Naive thymus-derived CD8-positive, alpha-beta T cell (primary cell): ENCODE results near the gene LCLAT1. TPM values are rescaled to one million over a fixed set of nuclear protein-coding genes. Genes with fewer than 3 reads are reported as not detected.

Source experiments
- ATAC-seq, 2 donors: fragments of 150-1000 bp; cut with Tn5 transposase in 1 of 2; sonication (Bioruptor Pico), chemical (Tn5 transposase) in 1 of 2; 1 replicate in 1 of 2; 2 replicates in 1 of 2; pipeline ENCODE4 v1.10.0; 2021; ENCODE audit warnings: mild to moderate bottlenecking in 2 of 2, moderate library complexity in 2 of 2
- POLR2A ChIA-PET: fragments of 350-600 bp; sonication (Branson Sonifier 250); formaldehyde crosslinking; loops from one replicate; lab custom pipeline; 2021; ENCODE audit warnings: antibody characterized with exemption; lab: Charles Lee
- DNase-seq, 10 donors: peaks; one replicate each; pipeline versions ENCODE4 v3.0.0 to v3.0.0-alpha.2; 2020 to 2022
- H3K27ac Mint-ChIP-seq, 10 donors: one replicate each; pipeline ENCODE4 v1.8.0; 2020 to 2022; ENCODE audit warnings: mild to moderate bottlenecking in 10 of 10, mixed read lengths in 10 of 10, moderate library complexity in 4 of 10, inconsistent platforms in 1 of 10
- H3K27me3 Mint-ChIP-seq, 5 donors: one replicate each; pipeline ENCODE4 v1.8.0; 2021 to 2022; ENCODE audit warnings: mixed read lengths in 5 of 5
- H3K36me3 Mint-ChIP-seq, 3 donors: one replicate each; pipeline ENCODE4 v1.8.0; 2020 to 2022; ENCODE audit warnings: mixed read lengths in 3 of 3, mild to moderate bottlenecking in 2 of 3, inconsistent platforms in 1 of 3
- H3K4me1 Mint-ChIP-seq, 4 donors: one replicate each; pipeline ENCODE4 v1.8.0; 2021 to 2022; ENCODE audit warnings: mixed read lengths in 4 of 4
- H3K4me3 Mint-ChIP-seq, 10 donors: one replicate each; pipeline ENCODE4 v1.8.0; 2020 to 2022; ENCODE audit warnings: mild to moderate bottlenecking in 10 of 10, mixed read lengths in 10 of 10, moderate library complexity in 6 of 10, inconsistent platforms in 1 of 10
- H3K9me3 Mint-ChIP-seq, 9 donors: one replicate each; pipeline ENCODE4 v1.8.0; 2020 to 2022; ENCODE audit warnings: mixed read lengths in 9 of 9, mild to moderate bottlenecking in 3 of 9, inconsistent platforms in 1 of 9, moderate library complexity in 1 of 9
- polyA plus RNA-seq, 3 donors: library from polyadenylated mRNA; unstranded; fragments of 300-500 nt; fragmentation: Illumina TruSeq; gene quantifications; one replicate each; pipeline ENCODE4 v1.2.3, GENCODE V29; 2021
- total RNA-seq, 8 experiments: library from RNA in 2 of 8; stranded (reverse) in 2 of 8; gene quantifications; one replicate each; pipeline ENCODE4 v1.2.3 and lab custom pipeline; 2021 to 2026

Gene LCLAT1
- total and polyA plus RNA-seq, 5 experiments from 2014 or later = 12.4 to 28.2 (median 20.8) TPM

- no peaks in the 10 kb centered on the region for H3K27me3 Mint-ChIP-seq
- POLR2A ChIA-PET = interaction anchor here (0.6 kb wide), 1 partner anchor 1522 kb away, joined by 3 read pairs; no protein-coding TSS in a partner anchor
- peak in 2 of 10 donors; percentile 2 to 16 for DNase-seq
- peaks cover 12 to 45% (median 28%) of the 10 kb centered on the region in 3 donors for H3K36me3 Mint-ChIP-seq
- H3K9me3 Mint-ChIP-seq = peaks cover 0 to 14% (median 6%) of the 10 kb centered on the region in 9 donors
- peaks cover 17 to 45% (median 25%) of the 10 kb centered on the region in 4 donors for H3K4me1 Mint-ChIP-seq
- ATAC-seq = peak in 1 of 2 donors; percentile 36
- H3K27ac Mint-ChIP-seq = peak overlapping the region in 5 of 10 donors; percentile 2 to 33 (median 17)
- H3K4me3 Mint-ChIP-seq = peak overlapping the region in 3 of 10 donors; percentile 3 to 34 (median 8)
These were observed 94.6 kb downstream of the LCLAT1 start for GRCh38 chr2:30541680-30542079.

GRCh38 chr2:30545875-30546274 lies 98.8 kb downstream of the LCLAT1 start:
- peaks cover 23 to 62% (median 31%) of the 10 kb centered on the region in 4 donors for H3K4me1 Mint-ChIP-seq
- H3K27ac Mint-ChIP-seq = no peak overlapping the region
- ATAC-seq (no peak), DNase-seq (no peak)
- H3K27me3 Mint-ChIP-seq = no peaks in the 10 kb centered on the region
- H3K36me3 Mint-ChIP-seq = peaks cover 8 to 41% (median 12%) of the 10 kb centered on the region in 3 donors
- POLR2A ChIA-PET = no interaction called here
- H3K4me3 Mint-ChIP-seq = no peak overlapping the region
- H3K9me3 Mint-ChIP-seq = peaks cover 0 to 5% (median 0%) of the 10 kb centered on the region in 9 donors

GRCh38 chr2:30548386-30548785 lies 101.3 kb downstream of the LCLAT1 start:
- Mint-ChIP-seq H3K4me1 (peaks cover 9 to 48% (median 18%) of the 10 kb centered on the region in 4 donors), H3K27ac (peak overlapping the region in 1 of 10 donors; percentile 29), H3K36me3 (peaks cover 14 to 44% (median 23%) of the 10 kb centered on the region in 3 donors), H3K4me3 (no peak overlapping the region), H3K27me3 (no peaks in the 10 kb centered on the region), H3K9me3 (peaks cover 0 to 5% (median 0%) of the 10 kb centered on the region in 9 donors)
- no peak for DNase-seq
- POLR2A ChIA-PET = no interaction called here
- no peak for ATAC-seq

- Mint-ChIP-seq H3K4me1 (peaks cover 7 to 41% (median 17%) of the 10 kb centered on the region in 4 donors), H3K9me3 (peaks cover 0 to 5% (median 0%) of the 10 kb centered on the region in 9 donors), H3K27ac (no peak overlapping the region), H3K4me3 (no peak overlapping the region), H3K36me3 (peaks cover 14 to 41% (median 23%) of the 10 kb centered on the region in 3 donors), H3K27me3 (no peaks in the 10 kb centered on the region)
- POLR2A ChIA-PET = no interaction called here
- ATAC-seq (no peak), DNase-seq (no peak)
These were observed 102.0 kb downstream of the LCLAT1 start for GRCh38 chr2:30549096-30549495.

GRCh38 chr2:30559544-30560275 lies 112.7 kb downstream of the LCLAT1 start:
- Mint-ChIP-seq H3K4me3 (no peak overlapping the region), H3K36me3 (peaks cover 0 to 30% (median 22%) of the 10 kb centered on the region in 3 donors), H3K4me1 (peaks cover 6 to 18% (median 14%) of the 10 kb centered on the region in 4 donors), H3K27me3 (no peaks in the 10 kb centered on the region), H3K27ac (peak overlapping the region in 1 of 10 donors; percentile 82), H3K9me3 (peaks cover 0 to 2% (median 0%) of the 10 kb centered on the region in 9 donors)
- DNase-seq = no peak
- ATAC-seq = no peak
- POLR2A ChIA-PET = no interaction called here

GRCh38 chr2:30561349-30561748 lies 114.3 kb downstream of the LCLAT1 start:
- ATAC-seq (no peak), DNase-seq (no peak)
- peak overlapping the region in 2 of 10 donors; percentile 14 to 44 for H3K27ac Mint-ChIP-seq
- peaks cover 6 to 19% (median 13%) of the 10 kb centered on the region in 4 donors for H3K4me1 Mint-ChIP-seq
- H3K27me3 Mint-ChIP-seq = no peaks in the 10 kb centered on the region
- POLR2A ChIA-PET = no interaction called here
- H3K36me3 Mint-ChIP-seq = peaks cover 0 to 37% (median 24%) of the 10 kb centered on the region in 3 donors
- H3K9me3 Mint-ChIP-seq = peaks cover 0 to 2% (median 0%) of the 10 kb centered on the region in 9 donors
- no peak overlapping the region for H3K4me3 Mint-ChIP-seq

- DNase-seq (no peak), ATAC-seq (no peak)
- POLR2A ChIA-PET = no interaction called here
- H3K27ac Mint-ChIP-seq = peak overlapping the region in 2 of 10 donors; percentile 9 to 12
- peaks cover 0 to 14% (median 4%) of the 10 kb centered on the region in 4 donors for H3K4me1 Mint-ChIP-seq
- H3K9me3 Mint-ChIP-seq = peaks cover 0 to 2% (median 0%) of the 10 kb centered on the region in 9 donors
- H3K4me3 Mint-ChIP-seq = no peak overlapping the region
- peaks cover 5 to 73% (median 46%) of the 10 kb centered on the region in 3 donors for H3K36me3 Mint-ChIP-seq
- H3K27me3 Mint-ChIP-seq = no peaks in the 10 kb centered on the region
These were observed 118.9 kb downstream of the LCLAT1 start for GRCh38 chr2:30565851-30566358.

GRCh38 chr2:30566631-30567030 lies 119.6 kb downstream of the LCLAT1 start:
- H3K36me3 Mint-ChIP-seq = peaks cover 5 to 80% (median 51%) of the 10 kb centered on the region in 3 donors
- no peak for DNase-seq
- no peaks in the 10 kb centered on the region for H3K9me3 Mint-ChIP-seq
- POLR2A ChIA-PET = no interaction called here
- H3K4me1 Mint-ChIP-seq = peaks cover 0 to 13% (median 5%) of the 10 kb centered on the region in 4 donors
- H3K27ac Mint-ChIP-seq = no peak overlapping the region
- no peak for ATAC-seq
- no peaks in the 10 kb centered on the region for H3K27me3 Mint-ChIP-seq
- H3K4me3 Mint-ChIP-seq = no peak overlapping the region

GRCh38 chr2:30567317-30567716 lies 120.3 kb downstream of the LCLAT1 start:
- POLR2A ChIA-PET = interaction anchor here (0.6 kb wide), 1 partner anchor 121 kb away, joined by 5 read pairs; no protein-coding TSS in a partner anchor
- Mint-ChIP-seq H3K27me3 (no peaks in the 10 kb centered on the region), H3K9me3 (no peaks in the 10 kb centered on the region), H3K36me3 (peaks cover 5 to 83% (median 53%) of the 10 kb centered on the region in 3 donors), H3K27ac (no peak overlapping the region), H3K4me3 (no peak overlapping the region), H3K4me1 (peaks cover 0 to 20% (median 6%) of the 10 kb centered on the region in 4 donors)
- ATAC-seq (no peak), DNase-seq (no peak)

GRCh38 chr2:30569946-30570345 lies 122.9 kb downstream of the LCLAT1 start:
- ATAC-seq (no peak), DNase-seq (no peak)
- Mint-ChIP-seq H3K36me3 (peaks cover 5 to 85% (median 44%) of the 10 kb centered on the region in 3 donors), H3K27me3 (no peaks in the 10 kb centered on the region), H3K9me3 (no peaks in the 10 kb centered on the region), H3K4me1 (peaks cover 0 to 29% (median 5%) of the 10 kb centered on the region in 4 donors), H3K27ac (no peak overlapping the region), H3K4me3 (no peak overlapping the region)
- POLR2A ChIA-PET = no interaction called here

GRCh38 chr2:30577151-30577550 lies 130.1 kb downstream of the LCLAT1 start:
- no peak for ATAC-seq
- no peak overlapping the region for H3K27ac Mint-ChIP-seq
- no peak overlapping the region for H3K4me3 Mint-ChIP-seq
- no peak for DNase-seq
- no peaks in the 10 kb centered on the region for H3K27me3 Mint-ChIP-seq
- no peaks in the 10 kb centered on the region for H3K9me3 Mint-ChIP-seq
- peaks cover 9 to 41% (median 25%) of the 10 kb centered on the region in 4 donors for H3K4me1 Mint-ChIP-seq
- H3K36me3 Mint-ChIP-seq = peaks cover 0 to 48% (median 15%) of the 10 kb centered on the region in 3 donors
- POLR2A ChIA-PET = interaction anchor here (0.5 kb wide), 1 partner anchor 325 kb away, joined by 3 read pairs; no protein-coding TSS in a partner anchor

- no peak for DNase-seq
- POLR2A ChIA-PET = no interaction called here
These were observed 133.3 kb downstream of the LCLAT1 start for GRCh38 chr2:30580391-30580790.

GRCh38 chr2:30582521-30582920 lies 135.5 kb downstream of the LCLAT1 start:
- Mint-ChIP-seq H3K4me3 (no peak overlapping the region), H3K27me3 (no peaks in the 10 kb centered on the region), H3K9me3 (no peaks in the 10 kb centered on the region), H3K36me3 (peaks cover 8 to 49% (median 32%) of the 10 kb centered on the region in 3 donors), H3K4me1 (peaks cover 14 to 60% (median 35%) of the 10 kb centered on the region in 4 donors), H3K27ac (no peak overlapping the region)
- no peak for DNase-seq
- no peak for ATAC-seq
- POLR2A ChIA-PET = no interaction called here

More at GRCh38 chr2:30580391-30580790, 133.3 kb downstream of the LCLAT1 start:
- ATAC-seq = no peak
- peak overlapping the region in 5 of 10 donors; percentile 15 to 76 (median 36) for H3K27ac Mint-ChIP-seq
- no peak overlapping the region for H3K4me3 Mint-ChIP-seq
- H3K27me3 Mint-ChIP-seq = no peaks in the 10 kb centered on the region
- peaks cover 12 to 51% (median 31%) of the 10 kb centered on the region in 4 donors for H3K4me1 Mint-ChIP-seq
- peaks cover 6 to 42% (median 17%) of the 10 kb centered on the region in 3 donors for H3K36me3 Mint-ChIP-seq
- no peaks in the 10 kb centered on the region for H3K9me3 Mint-ChIP-seq
